ENCODE measurements around the gene PRADC1. TPM values are rescaled to one million over a fixed set of nuclear protein-coding genes. Genes with fewer than 3 reads are reported as not detected.

The PRADC1 gene
- total RNA-seq, result 18.6 and 18.7 TPM in 2 replicates

GRCh38 chr2:73233154-73233931 is at the start of gene PRADC1:
Gene PRADC1, minus strand, starts transcription at chr2:73233239. Its CDS starts 79 bp downstream, at chr2:73233160.

GRCh38 chr2:73233932-73234832 is 1.1 kb upstream of the PRADC1 start, which contains the start of gene CCT7:
Gene CCT7, plus strand, starts transcription at chr2:73234308. Its CDS starts 71 bp downstream, at chr2:73234379.

DNA sequence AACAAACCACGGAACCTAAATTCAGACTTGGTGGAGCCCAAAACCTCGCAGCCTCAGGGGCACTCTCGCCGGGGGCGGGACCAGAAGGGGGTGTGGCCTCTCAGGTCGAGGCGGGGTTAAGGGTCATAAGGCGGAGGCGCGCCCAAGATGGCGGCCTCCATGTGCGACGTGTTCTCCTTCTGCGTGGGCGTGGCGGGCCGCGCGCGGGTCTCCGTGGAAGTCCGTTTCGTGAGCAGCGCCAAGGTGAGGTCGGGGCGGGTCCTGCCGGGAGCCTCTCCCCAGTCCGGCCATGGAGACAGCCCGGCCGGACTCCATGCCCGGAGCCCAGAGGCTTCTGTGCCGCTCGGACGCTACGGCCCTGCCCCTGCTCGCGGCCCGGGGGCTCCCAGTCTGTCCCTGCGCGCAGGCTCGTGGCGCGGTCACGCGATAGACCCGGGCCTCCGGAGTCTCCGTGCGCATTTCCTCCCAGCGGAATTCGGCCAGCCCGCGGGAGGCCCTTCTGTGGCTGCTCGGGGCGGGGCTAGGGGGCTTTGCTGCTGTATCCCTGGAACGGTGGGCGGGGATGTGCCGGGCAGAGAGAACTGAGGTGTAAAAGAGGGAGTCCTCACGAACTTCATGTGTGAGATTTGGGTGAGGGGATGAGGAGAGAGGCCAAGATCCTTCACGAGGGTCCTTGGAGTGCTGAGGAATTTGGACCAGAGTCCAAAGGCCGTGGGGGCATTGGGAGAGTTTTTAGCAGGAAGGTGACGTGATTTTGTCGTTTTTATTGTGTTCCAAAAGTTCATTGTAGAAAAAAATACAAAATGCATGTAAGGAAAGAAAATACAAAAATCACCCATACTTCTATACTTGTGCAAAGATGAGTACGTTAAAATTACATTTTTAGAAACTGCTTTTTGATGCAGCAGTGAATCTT is 18.7 kb downstream of the PRADC1 start, which contains the start of gene SMYD5:
Gene SMYD5 (plus strand): TSS at position 126 of the 916 bp plus-strand sequence. CDS start 22 bp downstream, at position 148.

GRCh38 chr2:73202156-73203054 is 30.6 kb downstream of the PRADC1 start, which contains the start of gene NOTO:
Gene NOTO, plus strand, starts transcription at chr2:73202574. Its CDS starts 93 bp downstream, at chr2:73202667.

Other genes with a start within 250 kb of the PRADC1 start
- 8.4 and 8.8 TPM in 2 replicates for gene SFXN5, start 161.5 kb downstream of the PRADC1 start, total RNA-seq
- gene RAB11FIP5, start 120.3 kb downstream of the PRADC1 start, total RNA-seq, result 27.6 and 29.8 TPM in 2 replicates
- gene NOTO, start 30.7 kb downstream of the PRADC1 start, total RNA-seq, result not detected in 2 replicates
- 21.7 and 25.6 TPM in 2 replicates for gene SMYD5, start 19.0 kb downstream of the PRADC1 start, total RNA-seq
- gene CCT7, start 1.1 kb upstream of the PRADC1 start, total RNA-seq, result 326 and 375 TPM in 2 replicates
- 1.6 and 1.8 TPM in 2 replicates for gene FBXO41, start 51.2 kb upstream of the PRADC1 start, total RNA-seq
- gene EGR4, start 60.3 kb upstream of the PRADC1 start, total RNA-seq, result not detected in 2 replicates
- gene ALMS1, start 152.6 kb upstream of the PRADC1 start, total RNA-seq, result 12.9 and 24.0 TPM in 2 replicates